Erythroblast (primary cell): ENCODE measurements around the gene AGAP6.
"Not testable (repeated sequence)": the region's sequence is repeated elsewhere in the genome, so short reads cannot be mapped to it uniquely, and the experiment has no call there.

Experiments used
- DNase-seq, 2 experiments: peaks; one replicate each; lab custom pipeline; 2025; lab: John Stamatoyannopoulos, UW
- GATA1 ChIP-seq: IDR thresholded peaks from 2 replicates; pipeline ENCODE4 v1.6.1; 2011; ENCODE audit warnings: low read depth, mild to moderate bottlenecking, control low read depth, low read length, moderate library complexity
- POLR2A ChIP-seq: IDR thresholded peaks from 2 replicates; pipeline ENCODE4 v1.6.1; 2011; ENCODE audit warnings: mild to moderate bottlenecking, low read length

The AGAP6 gene

DNA sequence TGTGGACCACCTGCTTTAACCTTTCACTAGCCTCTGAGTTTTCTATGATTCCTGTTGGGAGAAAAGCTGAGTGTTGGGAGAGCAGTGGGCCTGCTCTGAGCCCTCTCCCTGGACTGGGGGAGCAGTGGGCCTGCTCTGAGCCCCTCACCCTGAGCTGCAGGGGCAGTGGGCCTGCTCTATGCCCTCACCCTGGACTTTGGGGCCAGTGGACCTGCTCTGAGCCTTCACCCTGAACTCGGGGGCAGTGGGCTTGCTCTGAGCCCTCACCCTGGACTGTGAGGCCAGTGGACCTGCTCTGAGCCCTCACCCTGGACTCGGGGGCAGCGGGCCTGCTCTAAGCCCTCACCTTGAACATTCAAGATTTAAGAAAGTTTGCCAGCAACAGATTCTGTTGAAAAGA is 33.4 kb downstream of the AGAP6 start:
- DNase-seq: no peak
- TF ChIP-seq POLR2A (no peak), GATA1 (no peak)

- DNase-seq: not testable (repeated sequence)
These were observed 36.6 kb downstream of the AGAP6 start for GRCh38 chr10:50024716-50025383.

- DNase-seq: no peak
- no peak for TF ChIP-seq POLR2A
- no peak for TF ChIP-seq GATA1
These were observed 37.4 kb downstream of the AGAP6 start for GRCh38 chr10:50025627-50026026.

- TF ChIP-seq POLR2A: no peak
- TF ChIP-seq GATA1: no peak
- DNase-seq: no peak
These were observed 39.0 kb downstream of the AGAP6 start for GRCh38 chr10:50027195-50027594.

DNA sequence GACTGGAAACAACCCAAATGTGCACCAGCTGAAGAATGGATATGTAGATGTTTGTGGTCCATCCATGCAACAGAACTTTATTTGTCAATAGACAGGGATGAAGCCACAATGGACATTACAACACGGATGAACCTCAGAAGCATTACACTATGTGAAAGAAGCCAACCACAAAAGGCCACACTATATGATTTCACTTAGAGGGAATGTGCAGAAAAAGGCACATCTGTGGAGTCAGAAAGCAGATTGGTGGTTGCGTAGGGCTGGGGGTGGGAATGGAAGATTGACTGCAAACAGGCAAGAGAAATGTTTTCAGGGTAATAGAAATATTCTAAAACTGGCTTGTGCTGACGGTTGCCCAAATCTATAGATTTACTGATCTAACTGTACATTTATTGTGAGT is 45.3 kb downstream of the AGAP6 start:
- DNase-seq: no peak
- TF ChIP-seq GATA1 (no peak), POLR2A (no peak)

- DNase-seq: not testable (repeated sequence)
These were observed 47.1 kb downstream of the AGAP6 start for GRCh38 chr10:50035337-50035736.

DNA sequence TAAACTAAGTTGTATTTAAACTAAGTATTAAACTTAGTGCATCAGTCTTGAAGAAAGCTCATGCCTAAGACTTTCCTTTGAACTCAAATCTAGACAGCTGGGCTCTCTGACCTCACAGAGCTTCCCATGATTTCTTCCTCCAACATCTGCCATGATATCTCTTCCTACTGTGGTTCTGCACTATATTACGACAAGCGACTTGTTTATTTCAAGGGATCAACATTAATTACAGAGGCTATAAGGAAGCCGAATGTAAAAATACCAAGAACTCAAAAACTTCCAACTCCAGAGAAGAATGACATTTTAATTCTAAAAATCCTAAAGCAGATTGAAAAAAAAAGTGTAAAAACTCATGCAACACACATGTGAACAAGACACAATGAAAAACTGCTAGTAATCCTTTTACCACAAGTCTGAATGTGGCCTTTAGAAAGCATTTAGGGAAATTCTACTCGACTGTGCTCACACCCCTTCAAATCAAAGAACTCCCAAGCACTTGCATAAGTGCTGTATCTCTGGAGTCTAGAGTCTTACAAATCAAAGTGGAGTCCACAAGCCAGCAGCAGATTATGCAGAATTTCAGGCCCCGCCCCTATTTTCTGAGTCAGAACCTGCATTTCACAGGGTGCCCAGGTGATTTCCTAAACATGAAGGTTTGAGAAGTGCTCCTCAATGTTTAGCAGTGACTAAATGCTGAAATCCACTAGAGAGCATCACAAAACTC is 56.9 kb downstream of the AGAP6 start:
- no peak for DNase-seq
- TF ChIP-seq POLR2A (no peak), GATA1 (no peak)

DNA sequence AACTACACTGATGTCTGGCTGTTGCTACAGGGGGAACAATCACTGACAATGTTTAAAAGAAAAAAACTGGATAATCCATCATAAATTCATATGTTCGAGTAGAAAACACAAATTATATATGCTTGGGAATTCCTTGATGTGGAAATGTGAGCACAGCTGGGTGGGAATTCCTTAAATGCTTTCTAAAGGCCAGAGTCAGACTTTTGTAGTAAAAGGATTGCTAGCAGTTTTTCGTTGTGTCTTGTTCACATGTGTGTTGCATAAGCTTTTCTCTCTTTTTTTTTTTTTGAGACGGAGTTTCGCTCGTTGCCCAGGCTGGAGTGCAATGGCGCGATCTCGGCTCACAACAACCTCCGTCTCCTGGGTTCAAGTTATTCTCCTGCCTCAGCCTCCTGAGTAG is 58.3 kb downstream of the AGAP6 start:
- DNase-seq: not testable (repeated sequence)

DNA sequence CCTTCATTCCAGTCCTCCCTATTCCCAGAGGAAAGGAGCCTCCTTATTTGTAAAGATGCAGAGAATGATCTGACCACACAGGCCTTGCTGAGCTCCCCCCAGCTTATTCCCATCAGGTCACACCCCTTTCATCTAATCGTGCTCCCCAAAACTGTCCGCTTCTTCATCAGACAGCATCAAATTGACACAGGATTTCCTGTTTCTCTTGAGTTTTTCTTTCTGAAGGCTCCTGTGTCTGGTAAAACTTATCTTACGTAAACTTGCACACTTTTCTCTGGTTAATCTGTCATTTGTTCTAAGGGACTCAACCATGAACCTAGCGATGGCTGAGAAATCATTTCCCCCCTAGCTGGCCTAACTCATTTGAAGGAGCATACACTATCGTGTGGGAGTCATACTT is 59.4 kb downstream of the AGAP6 start:
- not testable (repeated sequence) for DNase-seq

- not testable (repeated sequence) for DNase-seq
These were observed 63.9 kb downstream of the AGAP6 start for GRCh38 chr10:50051995-50052660.

- DNase-seq: not testable (repeated sequence)
These were observed 64.7 kb downstream of the AGAP6 start for GRCh38 chr10:50052778-50053376.

- DNase-seq: not testable (repeated sequence)
These were observed 67.5 kb downstream of the AGAP6 start for GRCh38 chr10:50055494-50056292.

DNA sequence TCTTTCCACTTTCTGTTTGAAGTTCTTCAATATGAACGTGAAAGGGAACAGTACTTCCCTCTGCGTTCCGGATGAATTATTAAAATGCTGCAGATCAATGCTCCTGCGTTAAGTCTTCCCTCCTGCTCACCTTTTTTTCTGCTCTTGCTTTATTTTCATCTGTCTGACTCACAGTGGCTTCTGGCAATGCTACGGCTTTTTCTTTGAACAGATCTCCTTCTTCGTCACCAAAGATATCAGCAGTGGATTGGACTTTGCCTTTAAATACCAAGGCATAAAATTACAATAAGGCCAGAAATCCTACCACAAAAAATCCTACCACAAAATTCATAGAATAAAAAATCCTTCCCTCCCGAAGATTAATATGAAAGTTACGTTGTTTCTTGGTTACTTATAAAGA is 68.4 kb downstream of the AGAP6 start:
- DNase-seq: not testable (repeated sequence)

DNA sequence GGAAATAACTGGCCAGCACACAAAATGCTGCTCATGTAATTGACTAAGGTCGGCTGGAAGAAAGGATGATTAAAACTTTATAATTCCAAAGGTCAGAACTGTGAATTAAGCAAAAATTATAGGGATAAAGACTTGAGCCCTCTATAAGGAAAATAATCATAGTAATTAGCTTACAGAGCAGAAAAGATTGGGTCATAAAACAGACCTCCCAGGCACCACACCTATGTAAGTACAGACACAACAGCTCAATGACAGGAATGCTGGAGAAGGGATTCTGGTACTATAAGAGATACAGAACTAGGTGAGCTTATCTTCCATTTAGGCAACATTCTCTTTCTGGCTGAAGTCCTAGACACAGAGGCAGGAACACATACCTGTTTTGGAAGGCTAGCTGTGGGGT is 70.5 kb downstream of the AGAP6 start:
- not testable (repeated sequence) for DNase-seq

DNA sequence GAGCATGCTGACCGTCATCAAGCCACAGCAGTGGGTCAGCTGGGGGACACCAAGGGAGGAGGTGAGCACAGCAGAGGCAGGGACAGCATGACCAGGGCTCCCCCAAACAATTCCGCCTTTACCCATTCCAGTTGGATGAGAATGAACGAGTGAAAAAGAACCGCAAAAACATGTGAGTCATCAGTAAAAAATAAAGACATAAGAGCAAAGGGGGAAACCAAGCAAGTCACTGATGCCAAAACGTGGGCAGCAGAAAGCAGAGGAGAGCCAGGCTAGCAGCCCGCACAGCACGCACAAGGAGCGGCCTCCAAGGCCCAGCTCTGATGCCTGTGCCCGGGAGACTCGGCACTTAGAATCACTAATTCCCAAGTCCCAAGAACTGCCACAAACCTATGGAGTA is 71.7 kb downstream of the AGAP6 start:
- DNase-seq: not testable (repeated sequence)
